ENCODE data around the gene PFKFB2.

The PFKFB2 gene

GRCh38 chr1:207028884-207029650 lies 24.0 kb upstream of the PFKFB2 start:
- no peak overlapping the region for H3K4me3 ChIP-seq (ENCODE audit: insufficient read length, low read depth)
- no peaks in the 10 kb centered on the region for H3K36me3 ChIP-seq (ENCODE audit: insufficient read depth, insufficient read length, low read length)
- H3K9ac ChIP-seq (ENCODE audit: insufficient read length, low read depth): no peak overlapping the region
- H3K4me1 ChIP-seq (ENCODE audit: insufficient read depth, insufficient read length): peaks cover 3% of the 10 kb centered on the region
- DNase-seq (ENCODE audit: low read depth, low spot score): no peak
- H3K9me3 ChIP-seq (ENCODE audit: insufficient read depth, low read length): no peaks in the 10 kb centered on the region
- TF ChIP-seq SUZ12 (IDR thresholded peaks at IDR 0.05; ENCODE audit: extremely low read depth, insufficient read depth, insufficient read length) (no peak), YY1 (IDR thresholded peaks at IDR 0.05; ENCODE audit: insufficient read depth, insufficient read length) (no peak), ZNF274 (IDR thresholded peaks at IDR 0.05; ENCODE audit: low read depth, low read length) (no peak)
- H3K27me3 ChIP-seq (ENCODE audit: insufficient read depth, insufficient read length): no peaks in the 10 kb centered on the region

GRCh38 chr1:207029701-207030521 lies 23.2 kb upstream of the PFKFB2 start:
- peaks cover 3% of the 10 kb centered on the region for H3K4me1 ChIP-seq (ENCODE audit: insufficient read depth, insufficient read length)
- H3K27me3 ChIP-seq (ENCODE audit: insufficient read depth, insufficient read length): no peaks in the 10 kb centered on the region
- H3K36me3 ChIP-seq (ENCODE audit: insufficient read depth, insufficient read length, low read length): no peaks in the 10 kb centered on the region
- H3K9me3 ChIP-seq (ENCODE audit: insufficient read depth, low read length): no peaks in the 10 kb centered on the region
- TF ChIP-seq YY1 (IDR thresholded peaks at IDR 0.05; ENCODE audit: insufficient read depth, insufficient read length) (no peak), ZNF274 (IDR thresholded peaks at IDR 0.05; ENCODE audit: low read depth, low read length) (no peak), SUZ12 (IDR thresholded peaks at IDR 0.05; ENCODE audit: extremely low read depth, insufficient read depth, insufficient read length) (no peak)
- DNase-seq (ENCODE audit: low read depth, low spot score): no peak
- H3K9ac ChIP-seq (ENCODE audit: insufficient read length, low read depth): no peak overlapping the region
- no peak overlapping the region for H3K4me3 ChIP-seq (ENCODE audit: insufficient read length, low read depth)

GRCh38 chr1:207030522-207031009 lies 22.5 kb upstream of the PFKFB2 start:
- DNase-seq (ENCODE audit: low read depth, low spot score): no peak
- Histone ChIP-seq H3K4me1 (ENCODE audit: insufficient read depth, insufficient read length) (no peaks in the 10 kb centered on the region), H3K4me3 (ENCODE audit: insufficient read length, low read depth) (no peak overlapping the region), H3K9me3 (ENCODE audit: insufficient read depth, low read length) (no peaks in the 10 kb centered on the region), H3K36me3 (ENCODE audit: insufficient read depth, insufficient read length, low read length) (no peaks in the 10 kb centered on the region), H3K9ac (ENCODE audit: insufficient read length, low read depth) (no peak overlapping the region), H3K27me3 (ENCODE audit: insufficient read depth, insufficient read length) (no peaks in the 10 kb centered on the region)
- TF ChIP-seq SUZ12 (IDR thresholded peaks at IDR 0.05; ENCODE audit: extremely low read depth, insufficient read depth, insufficient read length): no peak

DNA sequence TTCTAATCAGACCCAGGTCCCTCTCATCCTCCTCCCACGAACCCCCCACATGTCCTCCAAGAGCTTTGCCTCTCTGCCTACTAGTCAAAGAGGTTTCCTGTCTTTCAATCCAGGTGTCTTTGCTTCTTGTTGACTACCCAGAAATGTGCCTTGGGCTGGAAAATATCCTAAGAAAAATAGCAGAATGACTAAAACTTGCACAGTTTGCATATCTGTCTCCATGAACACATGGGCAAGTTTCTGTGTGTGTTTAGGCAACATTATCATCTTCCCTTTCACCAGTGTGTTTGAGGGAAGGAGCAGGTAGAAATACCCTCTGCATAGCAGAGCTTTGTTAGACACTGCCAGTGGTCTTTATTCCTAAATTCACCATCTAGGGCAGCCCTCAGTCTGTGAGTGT lies 22.1 kb upstream of the PFKFB2 start:
- TF ChIP-seq ZNF274 (IDR thresholded peaks at IDR 0.05; ENCODE audit: low read depth, low read length): no peak
- TF ChIP-seq YY1 (IDR thresholded peaks at IDR 0.05; ENCODE audit: insufficient read depth, insufficient read length): no peak
- no peaks in the 10 kb centered on the region for H3K9me3 ChIP-seq (ENCODE audit: insufficient read depth, low read length)
- no peaks in the 10 kb centered on the region for H3K36me3 ChIP-seq (ENCODE audit: insufficient read depth, insufficient read length, low read length)
- no peak overlapping the region for H3K9ac ChIP-seq (ENCODE audit: insufficient read length, low read depth)
- DNase-seq (ENCODE audit: low read depth, low spot score): no peak
- H3K27me3 ChIP-seq (ENCODE audit: insufficient read depth, insufficient read length): no peaks in the 10 kb centered on the region
- no peak overlapping the region for H3K4me3 ChIP-seq (ENCODE audit: insufficient read length, low read depth)
- no peaks in the 10 kb centered on the region for H3K4me1 ChIP-seq (ENCODE audit: insufficient read depth, insufficient read length)

DNA sequence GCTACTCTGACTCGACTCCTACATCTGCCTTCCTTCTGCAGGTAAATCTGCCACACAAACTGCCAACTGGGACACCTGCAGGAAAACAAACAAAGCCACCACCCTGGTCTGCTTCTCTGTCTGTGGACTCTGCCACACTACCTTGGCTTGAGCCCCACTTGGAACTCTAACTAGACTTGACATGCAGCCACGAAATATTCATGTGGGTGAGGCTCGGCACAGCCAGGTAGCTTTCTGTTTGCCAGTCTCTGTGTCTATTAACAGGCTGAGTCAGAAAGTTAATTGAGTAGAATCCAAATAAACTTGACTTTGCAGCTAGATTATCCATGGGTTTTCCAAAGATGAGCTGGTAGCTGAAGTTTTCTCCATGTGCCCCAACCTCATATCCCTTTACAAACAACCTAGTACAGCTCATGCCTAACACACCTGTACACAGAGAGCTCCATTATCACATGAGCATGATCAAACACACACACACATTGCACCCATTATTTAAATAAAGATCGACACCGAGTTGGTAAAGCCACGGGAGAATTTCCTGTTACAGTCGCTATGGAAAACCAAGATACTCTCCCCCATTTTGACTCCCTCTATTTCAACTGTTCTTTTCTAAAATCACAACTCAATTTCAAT lies 21.3 kb upstream of the PFKFB2 start:
- Histone ChIP-seq H3K9ac (ENCODE audit: insufficient read length, low read depth) (no peak overlapping the region), H3K9me3 (ENCODE audit: insufficient read depth, low read length) (no peaks in the 10 kb centered on the region), H3K36me3 (ENCODE audit: insufficient read depth, insufficient read length, low read length) (no peaks in the 10 kb centered on the region), H3K4me1 (ENCODE audit: insufficient read depth, insufficient read length) (no peaks in the 10 kb centered on the region), H3K4me3 (ENCODE audit: insufficient read length, low read depth) (no peak overlapping the region), H3K27me3 (ENCODE audit: insufficient read depth, insufficient read length) (no peaks in the 10 kb centered on the region)
- TF ChIP-seq ZNF274 (IDR thresholded peaks at IDR 0.05; ENCODE audit: low read depth, low read length): no peak
- no peak for TF ChIP-seq SUZ12 (IDR thresholded peaks at IDR 0.05; ENCODE audit: extremely low read depth, insufficient read depth, insufficient read length)
- TF ChIP-seq YY1 (IDR thresholded peaks at IDR 0.05; ENCODE audit: insufficient read depth, insufficient read length): no peak
- no peak for DNase-seq (ENCODE audit: low read depth, low spot score)

- peak; percentile 47 for DNase-seq (ENCODE audit: low read depth, low spot score)
- H3K36me3 ChIP-seq (ENCODE audit: insufficient read depth, insufficient read length, low read length): no peaks in the 10 kb centered on the region
- no peak within 1 kb of the TSS for H3K9ac ChIP-seq (ENCODE audit: insufficient read length, low read depth)
- no peak for TF ChIP-seq SUZ12 (IDR thresholded peaks at IDR 0.05; ENCODE audit: extremely low read depth, insufficient read depth, insufficient read length)
- no peak for TF ChIP-seq ZNF274 (IDR thresholded peaks at IDR 0.05; ENCODE audit: low read depth, low read length)
- TF ChIP-seq YY1 (IDR thresholded peaks at IDR 0.05; ENCODE audit: insufficient read depth, insufficient read length): no peak
- H3K27me3 ChIP-seq (ENCODE audit: insufficient read depth, insufficient read length): no peaks in the 10 kb centered on the region
- no peak within 1 kb of the TSS for H3K4me3 ChIP-seq (ENCODE audit: insufficient read length, low read depth)
- no peaks in the 10 kb centered on the region for H3K9me3 ChIP-seq (ENCODE audit: insufficient read depth, low read length)
- no peaks in the 10 kb centered on the region for H3K4me1 ChIP-seq (ENCODE audit: insufficient read depth, insufficient read length)
Observed at GRCh38 chr1:207032528-207033017, 20.5 kb upstream of the PFKFB2 start, which contains the start of gene C1orf116. TSS of gene C1orf116 (minus strand) at chr1:207032756. CDS start at chr1:207027598, 5,158 bp downstream.

GRCh38 chr1:207033302-207033701 lies 19.8 kb upstream of the PFKFB2 start:
- Histone ChIP-seq H3K9me3 (ENCODE audit: insufficient read depth, low read length) (no peaks in the 10 kb centered on the region), H3K36me3 (ENCODE audit: insufficient read depth, insufficient read length, low read length) (no peaks in the 10 kb centered on the region), H3K4me3 (ENCODE audit: insufficient read length, low read depth) (no peak overlapping the region), H3K4me1 (ENCODE audit: insufficient read depth, insufficient read length) (no peaks in the 10 kb centered on the region), H3K27me3 (ENCODE audit: insufficient read depth, insufficient read length) (no peaks in the 10 kb centered on the region), H3K9ac (ENCODE audit: insufficient read length, low read depth) (no peak overlapping the region)
- TF ChIP-seq YY1 (IDR thresholded peaks at IDR 0.05; ENCODE audit: insufficient read depth, insufficient read length): no peak
- TF ChIP-seq ZNF274 (IDR thresholded peaks at IDR 0.05; ENCODE audit: low read depth, low read length): no peak
- TF ChIP-seq SUZ12 (IDR thresholded peaks at IDR 0.05; ENCODE audit: extremely low read depth, insufficient read depth, insufficient read length): no peak
- no peak for DNase-seq (ENCODE audit: low read depth, low spot score)

Data from NT2/D1 (cell line).